Central memory CD8-positive, alpha-beta T cell (primary cell): ENCODE data around the gene ANKRD12.
A peak's percentile ranks its signal among the peaks of the same experiment; 100 is the strongest.

Source experiments
- ATAC-seq: fragments of 150-1000 bp; cut with Tn5 transposase; replicated peaks from 2 replicates; pipeline ENCODE4 v1.10.0; 2022; ENCODE audit warnings: mild to moderate bottlenecking, moderate FRiP score, moderate number of reproducible peaks; ENCODE audit not compliant: poor library complexity, severe bottlenecking; ENCODE audit errors: extremely low read depth
- DNase-seq, 2 donors: peaks; one replicate each; pipeline ENCODE4 v3.0.0; 2021; ENCODE audit warnings: low spot score in 2 of 2
- H3K27ac Mint-ChIP-seq: one replicate; pipeline ENCODE4 v1.8.0; 2022; ENCODE audit warnings: low read depth, mild to moderate bottlenecking, moderate library complexity, mixed read lengths
- H3K27me3 Mint-ChIP-seq: one replicate; pipeline ENCODE4 v1.8.0; 2022; ENCODE audit warnings: mixed read lengths
- H3K36me3 Mint-ChIP-seq: one replicate; pipeline ENCODE4 v1.8.0; 2022; ENCODE audit warnings: mild to moderate bottlenecking, moderate library complexity, mixed read lengths; ENCODE audit not compliant: insufficient read depth
- H3K4me1 Mint-ChIP-seq: one replicate; pipeline ENCODE4 v1.8.0; 2022; ENCODE audit warnings: mixed read lengths
- H3K4me3 Mint-ChIP-seq: one replicate; pipeline ENCODE4 v1.8.0; 2022; ENCODE audit warnings: mild to moderate bottlenecking, moderate library complexity, mixed read lengths
- H3K9me3 Mint-ChIP-seq: one replicate; pipeline ENCODE4 v1.8.0; 2022; ENCODE audit warnings: mixed read lengths

The ANKRD12 gene

DNA sequence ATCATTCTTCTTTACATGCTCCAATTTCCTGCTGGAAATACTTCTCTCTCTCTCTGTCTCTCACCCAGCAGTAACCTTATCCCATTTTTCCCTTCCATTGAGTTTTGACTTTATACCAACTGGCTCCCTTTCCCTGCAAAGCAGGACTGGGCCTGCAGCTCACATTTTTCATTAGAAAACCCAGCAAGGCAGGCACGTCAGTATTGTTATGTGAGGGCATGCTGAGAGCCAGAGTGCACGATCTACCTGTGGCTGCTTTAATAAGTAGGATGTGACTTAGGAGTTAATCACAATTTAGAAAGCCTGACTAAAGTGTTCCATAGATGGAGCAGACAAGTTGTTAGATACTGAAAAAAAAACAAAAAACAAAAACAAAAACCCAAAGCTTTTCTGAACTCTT, 39.2 kb upstream of the ANKRD12 start:
- no peaks in the 10 kb centered on the region for H3K9me3 Mint-ChIP-seq
- no peak overlapping the region for H3K4me3 Mint-ChIP-seq
- no peak overlapping the region for H3K27ac Mint-ChIP-seq
- H3K4me1 Mint-ChIP-seq: peaks cover 40% of the 10 kb centered on the region
- ATAC-seq: no peak
- DNase-seq: no peak
- H3K36me3 Mint-ChIP-seq: peaks cover 8% of the 10 kb centered on the region
- no peaks in the 10 kb centered on the region for H3K27me3 Mint-ChIP-seq

- H3K36me3 Mint-ChIP-seq: peaks cover 7% of the 10 kb centered on the region
- no peak overlapping the region for H3K27ac Mint-ChIP-seq
- H3K4me1 Mint-ChIP-seq: peaks cover 53% of the 10 kb centered on the region
- H3K27me3 Mint-ChIP-seq: no peaks in the 10 kb centered on the region
- no peak for DNase-seq
- no peak overlapping the region for H3K4me3 Mint-ChIP-seq
- no peak for ATAC-seq
- H3K9me3 Mint-ChIP-seq: no peaks in the 10 kb centered on the region
These were observed 35.8 kb upstream of the ANKRD12 start for GRCh38 chr18:9100796-9101195.

GRCh38 chr18:9101730-9102507, 34.7 kb upstream of the ANKRD12 start:
- Mint-ChIP-seq H3K27ac (peak overlapping the region; percentile 90), H3K4me3 (peak overlapping the region; percentile 82), H3K36me3 (peaks cover 7% of the 10 kb centered on the region), H3K4me1 (peaks cover 62% of the 10 kb centered on the region), H3K9me3 (no peaks in the 10 kb centered on the region), H3K27me3 (no peaks in the 10 kb centered on the region)
- ATAC-seq (peak; percentile 59), DNase-seq (no peak)

GRCh38 chr18:9102508-9103375, 33.8 kb upstream of the ANKRD12 start, which contains the start of gene NDUFV2:
Gene NDUFV2, plus strand, starts transcription at chr18:9102699. Its CDS starts 45 bp downstream, at chr18:9102744.
- H3K4me1 Mint-ChIP-seq: peaks cover 64% of the 10 kb centered on the region
- ATAC-seq: peak; percentile 88

DNA sequence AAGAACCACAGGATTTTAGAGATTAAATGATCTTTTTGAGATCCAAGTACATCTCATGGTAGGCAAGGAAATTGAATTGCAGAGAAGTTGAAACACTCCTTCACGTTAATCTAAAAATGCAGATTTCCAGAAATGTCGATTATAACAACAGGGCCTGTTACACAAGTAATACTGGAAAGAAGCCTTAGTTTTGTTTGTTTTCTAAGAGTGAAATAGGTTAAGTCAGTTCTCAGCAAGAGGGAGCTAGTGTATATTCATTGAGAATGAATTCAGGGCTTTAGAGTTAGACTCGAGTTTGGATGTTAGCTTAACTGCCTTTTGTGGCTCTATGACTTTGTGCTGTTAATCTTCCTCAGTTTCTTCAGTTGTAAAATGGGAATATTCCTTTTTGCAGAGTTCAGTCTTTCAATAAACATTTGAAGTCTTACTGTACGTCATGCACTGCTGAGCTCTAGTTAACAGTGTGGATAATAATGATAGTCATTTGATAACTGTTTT, 33.2 kb upstream of the ANKRD12 start:
- no peaks in the 10 kb centered on the region for H3K27me3 Mint-ChIP-seq
- ATAC-seq (no peak), DNase-seq (no peak)
- H3K36me3 Mint-ChIP-seq: peaks cover 7% of the 10 kb centered on the region
- H3K27ac Mint-ChIP-seq: peak overlapping the region; percentile 90
- H3K9me3 Mint-ChIP-seq: no peaks in the 10 kb centered on the region
- H3K4me1 Mint-ChIP-seq: peaks cover 66% of the 10 kb centered on the region
- H3K4me3 Mint-ChIP-seq: peak overlapping the region; percentile 82

More at GRCh38 chr18:9102508-9103375, 33.8 kb upstream of the ANKRD12 start, which contains the start of gene NDUFV2:
- Mint-ChIP-seq H3K36me3 (peaks cover 7% of the 10 kb centered on the region), H3K27me3 (no peaks in the 10 kb centered on the region), H3K27ac (peak within 1 kb of the TSS; percentile 90), H3K4me3 (peak within 1 kb of the TSS; percentile 82), H3K9me3 (no peaks in the 10 kb centered on the region)
- DNase-seq: peak; percentile 95 to 96

DNA sequence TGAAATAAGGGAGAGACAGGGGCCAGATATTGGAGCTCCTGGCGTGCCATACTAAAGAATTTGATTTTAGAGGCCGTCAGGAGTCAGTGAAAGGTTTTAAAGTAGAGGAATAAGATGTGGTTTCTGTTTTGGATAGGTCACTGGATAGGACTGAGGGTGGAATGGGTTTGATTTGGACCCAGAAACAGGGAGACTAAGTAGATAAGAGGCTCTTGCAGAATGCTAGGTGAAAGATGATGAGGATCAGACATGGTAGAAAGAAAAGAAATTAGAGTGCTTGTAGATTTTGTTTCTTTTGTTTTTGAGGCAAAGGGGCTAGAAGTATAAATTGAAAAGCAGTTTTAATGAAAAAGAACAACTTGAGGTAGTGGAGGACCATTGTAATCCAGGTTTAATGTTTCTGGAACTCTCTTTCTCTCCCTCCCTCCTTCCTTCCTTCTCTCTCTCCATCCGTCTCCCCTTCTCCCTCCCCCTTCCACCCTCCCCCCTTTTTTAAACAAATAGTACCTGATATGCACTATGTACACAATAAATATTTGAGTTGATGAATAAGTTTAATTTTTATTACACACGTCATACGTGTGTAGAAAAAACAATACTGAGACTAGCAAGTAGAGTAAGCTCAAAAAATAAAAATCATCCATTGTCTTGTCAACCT, 32.2 kb upstream of the ANKRD12 start:
- Mint-ChIP-seq H3K9me3 (no peaks in the 10 kb centered on the region), H3K27me3 (no peaks in the 10 kb centered on the region), H3K27ac (peak overlapping the region; percentile 90), H3K4me1 (peaks cover 72% of the 10 kb centered on the region), H3K4me3 (peak overlapping the region; percentile 82), H3K36me3 (peaks cover 9% of the 10 kb centered on the region)
- DNase-seq (no peak), ATAC-seq (no peak)

GRCh38 chr18:9105420-9105819, 31.2 kb upstream of the ANKRD12 start:
- DNase-seq: no peak
- Mint-ChIP-seq H3K36me3 (peaks cover 9% of the 10 kb centered on the region), H3K4me1 (peaks cover 73% of the 10 kb centered on the region), H3K4me3 (peak overlapping the region; percentile 82), H3K27me3 (no peaks in the 10 kb centered on the region), H3K27ac (peak overlapping the region; percentile 90), H3K9me3 (no peaks in the 10 kb centered on the region)
- no peak for ATAC-seq

GRCh38 chr18:9106094-9106493, 30.5 kb upstream of the ANKRD12 start:
- Mint-ChIP-seq H3K9me3 (no peaks in the 10 kb centered on the region), H3K4me1 (peaks cover 70% of the 10 kb centered on the region), H3K36me3 (peaks cover 9% of the 10 kb centered on the region), H3K27ac (peak overlapping the region; percentile 90), H3K27me3 (no peaks in the 10 kb centered on the region), H3K4me3 (peak overlapping the region; percentile 82)
- DNase-seq: no peak
- no peak for ATAC-seq

- Mint-ChIP-seq H3K9me3 (no peaks in the 10 kb centered on the region), H3K27ac (peak overlapping the region; percentile 90), H3K27me3 (no peaks in the 10 kb centered on the region), H3K4me1 (peaks cover 62% of the 10 kb centered on the region), H3K36me3 (peaks cover 4% of the 10 kb centered on the region), H3K4me3 (peak overlapping the region; percentile 82)
- ATAC-seq: no peak
- no peak for DNase-seq
These were observed 29.6 kb upstream of the ANKRD12 start for GRCh38 chr18:9106800-9107584.

- H3K27me3 Mint-ChIP-seq: no peaks in the 10 kb centered on the region
- H3K9me3 Mint-ChIP-seq: no peaks in the 10 kb centered on the region
- H3K27ac Mint-ChIP-seq: peak overlapping the region; percentile 70
- peak overlapping the region; percentile 23 for H3K4me3 Mint-ChIP-seq
- DNase-seq (no peak), ATAC-seq (no peak)
- peaks cover 68% of the 10 kb centered on the region for H3K4me1 Mint-ChIP-seq
- H3K36me3 Mint-ChIP-seq: peaks cover 7% of the 10 kb centered on the region
These were observed 27.7 kb upstream of the ANKRD12 start for GRCh38 chr18:9108911-9109310.

- Mint-ChIP-seq H3K9me3 (no peaks in the 10 kb centered on the region), H3K4me3 (peak overlapping the region; percentile 23), H3K27ac (peak overlapping the region; percentile 70), H3K4me1 (peaks cover 62% of the 10 kb centered on the region), H3K27me3 (no peaks in the 10 kb centered on the region), H3K36me3 (peaks cover 7% of the 10 kb centered on the region)
- ATAC-seq: no peak
- DNase-seq: no peak
These were observed 27.1 kb upstream of the ANKRD12 start for GRCh38 chr18:9109523-9109922.
